PC-9 (cell line): Measurements from ENCODE around the gene WASL. TPM values are rescaled to one million over a fixed set of nuclear protein-coding genes. Genes with fewer than 3 reads are reported as not detected.
"Not testable (repeated sequence)": the region's sequence is repeated elsewhere in the genome, so short reads cannot be mapped to it uniquely, and the experiment has no call there.

ENCODE experiments used
- BruUV-seq: library from RNA; stranded (reverse); fragments of 400-500 nt; replicated peaks from 2 replicates; lab custom pipeline; 2021; lab: Mats Ljungman, UMichigan
- CTCF ChIA-PET: fragments of 300-600 bp; sonication (Branson Sonifier 250); formaldehyde crosslinking; loops from one replicate; lab custom pipeline; 2022; ENCODE audit warnings: antibody characterized with exemption; lab: Charles Lee
- POLR2A ChIA-PET: fragments of 300-600 bp; sonication (Branson Sonifier 250); formaldehyde crosslinking; loops from one replicate; lab custom pipeline; 2022; ENCODE audit warnings: antibody characterized with exemption; ENCODE audit not compliant: unreplicated experiment; lab: Charles Lee
- DNase-seq, 2 experiments: peaks; one replicate each; pipeline versions ENCODE4 v3.0.0 to v3.0.0-alpha.2; 2015 to 2022; ENCODE audit warnings: mixed read lengths in 1 of 2
- H2AFZ ChIP-seq: fragments of 200-600 bp; sonication (generic); 2 replicates; pipeline ENCODE4 v1.8.1; 2017; ENCODE audit warnings: antibody characterized with exemption
- H3F3A ChIP-seq: fragments of 200-600 bp; sonication (generic); 2 replicates; pipeline ENCODE4 v1.8.1; 2017; ENCODE audit warnings: antibody characterized with exemption, mild to moderate bottlenecking, low read depth; ENCODE audit not compliant: insufficient read depth
- H3K27ac ChIP-seq: fragments of 200-600 bp; sonication (generic); 2 replicates; pipeline ENCODE4 v1.6.1; 2016; ENCODE audit warnings: mixed run types
- H3K27me3 ChIP-seq: fragments of 200-600 bp; sonication (generic); 2 replicates; pipeline ENCODE4 v1.6.1; 2016; ENCODE audit warnings: low read depth, mixed run types; ENCODE audit not compliant: insufficient read depth
- H3K36me3 ChIP-seq: fragments of 200-600 bp; sonication (generic); 2 replicates; pipeline ENCODE4 v1.6.1; 2016; ENCODE audit warnings: low read depth, mixed run types
- H3K4me1 ChIP-seq: fragments of 200-600 bp; sonication (generic); replicated peaks from 2 replicates; pipeline ENCODE4 v1.6.1; 2016; ENCODE audit warnings: mixed run types; ENCODE audit not compliant: insufficient read depth
- H3K4me2 ChIP-seq: fragments of 200-600 bp; sonication (generic); 2 replicates; pipeline ENCODE4 v1.6.1; 2017; ENCODE audit warnings: mixed run types
- H3K4me3 ChIP-seq: fragments of 200-600 bp; sonication (generic); 2 replicates; pipeline ENCODE4 v1.6.1; 2016; ENCODE audit warnings: mixed run types
- H3K79me2 ChIP-seq: fragments of 200-600 bp; sonication (generic); 2 replicates; pipeline ENCODE4 v1.6.1; 2017; ENCODE audit warnings: low read depth, mixed run types
- H3K9me2 ChIP-seq: fragments of 200-600 bp; sonication (generic); 2 replicates; pipeline ENCODE4 v1.8.1; 2017; ENCODE audit warnings: mild to moderate bottlenecking; ENCODE audit not compliant: insufficient read depth
- H3K9me3 ChIP-seq: fragments of 200-600 bp; sonication (generic); 2 replicates; pipeline ENCODE4 v1.8.1; 2016; ENCODE audit warnings: low read depth; ENCODE audit not compliant: insufficient read depth
- H4K20me1 ChIP-seq: fragments of 200-600 bp; sonication (generic); 2 replicates; pipeline ENCODE4 v1.8.1; 2017; ENCODE audit not compliant: insufficient read depth
- EZH2 ChIP-seq: fragments of 200-600 bp; sonication (generic); IDR thresholded peaks from 2 replicates; pipeline ENCODE4 v1.8.0; 2017; ENCODE audit warnings: antibody characterized with exemption, low read depth
- intact Hi-C: fragments of 100-400 bp; cut with micrococcal nuclease; formaldehyde crosslinking; loops from one replicate; pipeline ENCODE4 v1.10.0; 2022; ENCODE audit not compliant: unreplicated experiment
- total RNA-seq: library from RNA; stranded (reverse); gene quantifications from 2 replicates; pipeline ENCODE4 v1.2.3, GENCODE V29; 2021
- TF ChIP-seq, protein P1 (sequence below): fragments of 200-600 bp; sonication (generic); conservative IDR thresholded peaks from 2 replicates; pipeline ENCODE4 v1.6.1; 2017; ENCODE audit warnings: mixed run types, antibody characterized with exemption, mild to moderate bottlenecking, moderate library complexity

WASL gene
- total RNA-seq, 1 experiment from 2014 or later: 40.3 TPM

DNA sequence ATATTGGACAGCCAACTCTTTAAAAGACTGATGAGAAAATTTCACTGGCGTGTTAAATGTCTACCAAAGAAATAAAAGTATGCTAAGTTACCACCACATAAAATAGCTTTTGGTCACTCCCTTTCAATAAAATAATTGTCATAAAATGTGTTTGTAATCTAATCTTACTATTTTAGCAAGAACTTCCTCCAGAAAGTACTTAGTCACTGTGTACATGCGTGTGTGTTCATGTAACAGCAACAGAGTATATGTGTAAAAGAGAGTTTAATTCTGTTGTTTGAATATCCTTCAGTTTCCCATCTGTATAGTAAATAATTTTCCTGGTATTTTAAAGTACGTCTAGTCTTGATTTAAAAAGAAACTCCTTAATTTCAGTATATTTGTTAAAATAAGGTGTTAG is 35.0 kb upstream of the WASL start:
- intact Hi-C loops: no loop called here
- Histone ChIP-seq H3K27ac (no peak overlapping the region), H3K36me3 (no peaks in the 10 kb centered on the region), H3K9me2 (no peaks in the 10 kb centered on the region; the same call in 1 of the 2 replicates), H3K27me3 (no peaks in the 10 kb centered on the region), H3K79me2 (no peaks in the 10 kb centered on the region), H3K4me1 (0 out of 2 replicates have a peak, but pooled peaks cover 7% of the 10 kb centered on the region), H3K4me2 (no peak overlapping the region), H4K20me1 (no peaks in the 10 kb centered on the region), H3K4me3 (no peak overlapping the region), H3F3A (no peaks in the 10 kb centered on the region), H3K9me3 (no peaks in the 10 kb centered on the region), H2AFZ (no peak overlapping the region)
- ChIA-PET CTCF (no interaction called here), POLR2A (no interaction called here)
- DNase-seq: no peak
- TF ChIP-seq EZH2: no peak
- TF ChIP-seq, protein P1, sequence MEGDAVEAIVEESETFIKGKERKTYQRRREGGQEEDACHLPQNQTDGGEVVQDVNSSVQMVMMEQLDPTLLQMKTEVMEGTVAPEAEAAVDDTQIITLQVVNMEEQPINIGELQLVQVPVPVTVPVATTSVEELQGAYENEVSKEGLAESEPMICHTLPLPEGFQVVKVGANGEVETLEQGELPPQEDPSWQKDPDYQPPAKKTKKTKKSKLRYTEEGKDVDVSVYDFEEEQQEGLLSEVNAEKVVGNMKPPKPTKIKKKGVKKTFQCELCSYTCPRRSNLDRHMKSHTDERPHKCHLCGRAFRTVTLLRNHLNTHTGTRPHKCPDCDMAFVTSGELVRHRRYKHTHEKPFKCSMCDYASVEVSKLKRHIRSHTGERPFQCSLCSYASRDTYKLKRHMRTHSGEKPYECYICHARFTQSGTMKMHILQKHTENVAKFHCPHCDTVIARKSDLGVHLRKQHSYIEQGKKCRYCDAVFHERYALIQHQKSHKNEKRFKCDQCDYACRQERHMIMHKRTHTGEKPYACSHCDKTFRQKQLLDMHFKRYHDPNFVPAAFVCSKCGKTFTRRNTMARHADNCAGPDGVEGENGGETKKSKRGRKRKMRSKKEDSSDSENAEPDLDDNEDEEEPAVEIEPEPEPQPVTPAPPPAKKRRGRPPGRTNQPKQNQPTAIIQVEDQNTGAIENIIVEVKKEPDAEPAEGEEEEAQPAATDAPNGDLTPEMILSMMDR: no peak
- no TSS peak for BruUV-seq

DNA sequence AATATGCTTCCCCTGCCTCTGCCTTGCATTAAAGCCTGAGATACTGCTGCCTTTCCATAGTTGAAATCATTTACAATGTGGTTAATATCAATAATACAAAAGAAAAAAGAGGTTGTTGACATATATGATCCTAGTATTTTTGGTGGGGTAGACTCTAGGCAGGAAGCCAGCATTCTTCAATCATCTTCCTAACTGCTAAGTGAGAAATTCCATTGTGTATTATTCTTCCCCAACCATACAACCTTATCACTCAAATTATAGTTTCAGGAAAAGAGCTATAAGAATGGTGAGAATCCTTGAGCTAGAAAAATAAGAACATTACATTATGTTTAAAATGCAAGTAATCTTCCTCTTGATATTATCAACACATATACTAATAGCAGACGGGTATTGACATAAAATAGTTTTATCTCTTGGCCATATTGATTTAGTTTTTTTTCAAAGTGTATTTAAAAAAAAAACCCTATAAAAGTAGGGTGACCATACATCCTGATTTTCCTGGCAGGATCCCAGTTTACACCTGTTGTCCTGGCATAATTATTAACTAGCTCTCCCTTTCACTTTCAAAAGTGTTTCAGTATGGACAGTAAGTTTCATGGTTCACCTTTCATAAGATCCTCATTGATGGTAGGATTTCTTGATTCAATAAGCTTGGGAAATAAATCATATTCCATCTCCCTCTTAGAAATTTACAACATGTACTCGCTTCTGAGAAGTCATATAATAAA is 33.4 kb upstream of the WASL start:
- BruUV-seq: no TSS peak
- CTCF ChIA-PET: interaction anchor here (0.7 kb wide), 1 partner anchor 9 kb away, joined by 3 read pairs; no protein-coding TSS in a partner anchor
- H2AFZ ChIP-seq: no peak overlapping the region
- no peak overlapping the region for H3K4me3 ChIP-seq
- H3K79me2 ChIP-seq: no peaks in the 10 kb centered on the region
- H3K27ac ChIP-seq: no peak overlapping the region
- POLR2A ChIA-PET: no interaction called here
- no peaks in the 10 kb centered on the region for H3K27me3 ChIP-seq
- H3F3A ChIP-seq: no peaks in the 10 kb centered on the region
- H3K9me2 ChIP-seq: no peaks in the 10 kb centered on the region; the same call in none of the 2 replicates
- no peak for DNase-seq
- no peaks in the 10 kb centered on the region for H3K9me3 ChIP-seq
- 0 out of 2 replicates have a peak, but pooled peaks cover 7% of the 10 kb centered on the region for H3K4me1 ChIP-seq
- H3K36me3 ChIP-seq: no peaks in the 10 kb centered on the region
- intact Hi-C loops: no loop called here
- no peak overlapping the region for H3K4me2 ChIP-seq
- H4K20me1 ChIP-seq: no peaks in the 10 kb centered on the region
- TF ChIP-seq, protein P1: no peak
- TF ChIP-seq EZH2: no peak

DNA sequence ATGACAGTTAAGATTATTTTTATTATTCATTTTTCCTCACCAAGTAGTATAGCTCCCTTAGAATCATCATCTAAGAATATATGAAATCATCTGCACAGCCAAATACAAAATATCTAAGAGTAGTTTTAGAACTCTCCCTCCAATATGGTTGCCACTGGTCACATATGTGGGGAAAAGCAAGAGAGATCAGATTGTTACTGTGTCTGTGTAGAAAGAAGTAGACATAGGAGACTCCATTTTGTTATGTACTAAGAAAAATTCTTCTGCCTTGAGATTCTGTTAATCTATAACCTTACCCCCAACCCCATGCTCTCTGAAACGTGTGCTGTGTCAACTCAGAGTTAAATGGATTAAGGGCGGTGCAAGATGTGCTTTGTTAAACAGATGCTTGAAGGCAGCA is 31.7 kb upstream of the WASL start:
- POLR2A ChIA-PET, BruUV-seq, H3K36me3 ChIP-seq, H4K20me1 ChIP-seq, DNase-seq, H3K27ac ChIP-seq, H3K27me3 ChIP-seq, H3K4me1 ChIP-seq, H3K4me2 ChIP-seq, H3K4me3 ChIP-seq, H3F3A ChIP-seq, H3K9me3 ChIP-seq, H3K79me2 ChIP-seq, H2AFZ ChIP-seq, intact Hi-C loops, CTCF ChIA-PET, H3K9me2 ChIP-seq: not testable (repeated sequence)
